ENCODE data around the gene GRN. TPM values are rescaled to one million over a fixed set of nuclear protein-coding genes. Genes with fewer than 3 reads are reported as not detected.

GRN gene
- 341 TPM for total RNA-seq

DNA sequence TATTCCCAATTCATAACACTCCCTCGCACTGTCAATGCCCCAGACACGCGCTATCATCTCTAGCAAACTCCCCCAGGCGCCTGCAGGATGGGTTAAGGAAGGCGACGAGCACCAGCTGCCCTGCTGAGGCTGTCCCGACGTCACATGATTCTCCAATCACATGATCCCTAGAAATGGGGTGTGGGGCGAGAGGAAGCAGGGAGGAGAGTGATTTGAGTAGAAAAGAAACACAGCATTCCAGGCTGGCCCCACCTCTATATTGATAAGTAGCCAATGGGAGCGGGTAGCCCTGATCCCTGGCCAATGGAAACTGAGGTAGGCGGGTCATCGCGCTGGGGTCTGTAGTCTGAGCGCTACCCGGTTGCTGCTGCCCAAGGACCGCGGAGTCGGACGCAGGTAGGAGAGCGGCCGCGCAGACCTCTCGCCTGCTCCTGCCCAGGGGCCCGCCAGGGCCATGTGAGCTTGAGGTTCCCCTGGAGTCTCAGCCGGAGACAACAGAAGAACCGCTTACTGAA lies at the start of gene GRN:
Gene GRN, plus strand, starts transcription at position 364 of the 515 bp plus-strand sequence. CDS start 3,863 bp downstream, outside the sequence.
- peak; percentile 97 for DNase-seq (ENCODE audit: low spot score)

DNA sequence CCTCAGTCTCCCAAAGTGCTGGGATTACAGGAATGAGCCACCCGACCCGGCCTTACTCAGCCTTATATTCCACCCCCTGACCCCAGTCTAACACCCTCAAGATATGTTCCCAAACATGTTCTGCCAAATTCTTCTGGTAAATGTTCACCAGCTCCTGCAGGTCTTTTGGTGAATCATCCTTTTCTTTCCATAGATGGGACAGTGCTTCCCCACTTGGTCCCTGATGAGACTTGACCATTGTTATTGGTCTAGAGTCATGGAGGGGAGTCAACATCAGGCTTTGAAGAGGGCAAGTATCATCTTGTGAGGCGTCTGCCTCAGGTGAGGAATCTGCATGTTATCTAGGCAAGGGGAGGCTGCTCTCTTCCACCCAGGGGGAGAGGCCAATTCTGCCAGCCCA lies 47.1 kb upstream of the GRN start:
- no peak for DNase-seq (ENCODE audit: low spot score)

DNA sequence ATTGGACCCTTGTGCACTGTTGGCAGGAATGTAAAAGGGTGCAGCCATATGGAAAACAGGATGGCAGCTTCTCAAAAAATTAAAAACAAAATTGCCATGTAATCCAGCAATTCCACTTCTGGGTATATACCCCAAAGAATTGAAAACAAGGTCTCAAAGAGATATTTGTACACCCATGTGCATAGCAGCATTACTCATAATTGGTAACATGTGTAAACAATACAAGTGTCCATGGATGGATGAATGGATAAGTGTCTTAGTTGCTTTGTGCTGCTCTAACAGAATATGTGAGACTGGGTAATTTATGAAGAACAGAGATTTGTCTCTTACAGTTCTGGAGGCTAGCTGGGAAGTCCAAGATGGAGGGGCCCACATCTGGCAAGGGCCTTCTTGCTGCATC lies 40.5 kb upstream of the GRN start:
- no peak for DNase-seq (ENCODE audit: low spot score)

DNA sequence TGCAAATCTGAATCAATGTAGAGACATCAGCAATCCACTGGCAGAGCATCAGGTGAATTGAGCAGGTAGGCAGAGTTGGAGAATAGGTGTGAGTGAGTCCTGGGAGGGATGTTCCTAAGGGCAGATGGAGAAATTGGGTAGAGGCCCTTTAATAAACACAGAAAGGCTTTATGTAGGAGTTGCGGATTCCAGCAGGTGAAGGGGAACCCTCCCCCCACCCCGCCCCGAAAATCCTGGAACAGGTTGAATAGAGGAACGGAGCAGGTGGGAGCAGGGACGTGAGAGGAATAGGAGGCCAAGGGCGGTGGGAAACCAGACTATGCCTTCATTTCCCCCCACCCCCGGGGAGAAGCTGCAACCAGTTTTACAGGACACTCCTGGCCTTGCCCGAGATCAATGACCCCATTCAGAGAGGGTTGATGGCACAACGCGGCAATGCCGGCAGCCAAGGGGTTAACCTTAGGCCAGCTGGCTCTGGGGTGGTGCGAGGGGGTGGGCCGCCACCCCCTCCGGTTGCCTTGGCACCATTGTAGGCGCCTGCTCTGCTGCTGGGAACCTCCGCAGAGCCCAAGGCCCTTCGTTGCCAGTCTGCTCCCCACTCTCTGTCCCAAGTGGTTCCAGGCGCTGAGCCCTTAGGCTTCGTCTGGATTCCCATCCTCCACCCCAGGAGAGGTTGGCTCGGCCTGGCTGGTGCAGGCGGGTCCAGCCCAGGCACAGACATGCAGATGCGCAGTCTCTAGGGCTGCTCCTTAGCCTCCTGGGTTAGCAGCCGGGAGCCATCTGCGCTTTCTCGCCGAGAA lies 37.5 kb upstream of the GRN start:
- DNase-seq (ENCODE audit: low spot score), result no peak

DNA sequence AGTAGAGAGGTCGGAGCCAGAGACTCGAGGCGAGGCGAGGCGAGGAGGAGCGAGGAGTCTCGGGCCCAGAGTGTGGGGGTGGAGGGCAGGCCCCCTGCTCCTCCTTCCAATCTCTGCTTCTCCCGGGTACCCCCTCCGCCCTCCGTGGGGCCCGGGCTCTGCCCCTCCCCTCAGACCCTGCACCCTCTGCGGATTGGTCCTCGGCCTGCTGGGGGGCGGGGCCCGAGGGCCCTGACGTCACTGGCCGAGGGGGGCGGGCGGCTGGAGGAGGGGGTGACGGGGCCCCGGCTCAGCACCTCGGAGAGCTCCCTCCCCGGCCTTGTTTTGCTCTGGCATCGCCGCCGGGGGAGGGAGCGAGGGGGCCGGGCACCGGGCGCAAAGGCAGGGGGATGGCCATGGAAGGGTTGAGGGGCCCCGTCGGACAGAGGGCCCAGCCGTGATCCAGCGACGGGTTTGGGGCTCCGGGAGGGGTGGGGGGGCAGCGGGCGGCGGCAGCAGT lies 36.7 kb upstream of the GRN start, which contains the start of gene RUNDC3A:
Gene RUNDC3A, plus strand, starts transcription at position 282 of the 499 bp plus-strand sequence. CDS start 232 bp downstream, outside the sequence.
- DNase-seq (ENCODE audit: low spot score), result peak; percentile 85

DNA sequence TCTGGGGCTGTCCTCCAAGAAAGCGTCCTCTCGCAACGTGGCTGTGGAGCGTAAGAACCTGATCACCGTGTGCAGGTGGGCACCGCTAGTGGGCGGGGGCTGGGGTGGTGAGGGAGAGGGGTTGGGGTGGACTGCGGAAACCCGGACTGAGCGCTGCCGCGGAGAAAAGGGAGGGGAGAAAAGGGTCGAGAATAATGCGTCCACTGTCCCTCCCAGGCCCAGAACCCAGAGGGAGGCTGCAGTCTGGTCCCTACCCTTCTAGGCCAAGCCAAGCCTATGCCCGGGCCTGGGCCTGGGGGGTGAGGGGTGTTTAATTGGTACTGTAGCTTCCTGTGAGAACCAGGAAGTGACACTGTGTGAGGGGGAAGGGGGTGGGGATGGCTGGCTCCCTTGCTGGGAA lies 36.2 kb upstream of the GRN start:
- DNase-seq (ENCODE audit: low spot score), result no peak

DNA sequence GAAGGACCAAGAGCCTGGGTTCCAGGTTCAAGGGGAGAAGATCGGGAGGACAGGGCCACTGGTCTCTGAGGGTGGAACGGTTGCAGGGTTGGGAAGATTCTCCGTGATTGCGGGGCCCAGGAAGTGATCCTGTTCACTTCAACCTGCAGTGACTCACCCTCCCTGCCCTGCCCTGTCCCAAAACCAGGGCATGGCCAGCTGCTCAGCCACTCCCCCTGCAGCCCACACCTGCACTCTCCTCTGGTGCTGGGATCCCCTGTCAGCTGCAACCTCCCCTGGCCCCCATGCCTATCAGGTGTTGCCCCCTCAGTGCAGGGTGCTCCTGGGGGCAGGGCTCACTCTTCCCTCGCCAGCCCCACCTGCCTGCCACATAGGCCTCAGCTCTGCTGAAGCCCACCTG lies 35.6 kb upstream of the GRN start:
- DNase-seq (ENCODE audit: low spot score), result no peak

DNA sequence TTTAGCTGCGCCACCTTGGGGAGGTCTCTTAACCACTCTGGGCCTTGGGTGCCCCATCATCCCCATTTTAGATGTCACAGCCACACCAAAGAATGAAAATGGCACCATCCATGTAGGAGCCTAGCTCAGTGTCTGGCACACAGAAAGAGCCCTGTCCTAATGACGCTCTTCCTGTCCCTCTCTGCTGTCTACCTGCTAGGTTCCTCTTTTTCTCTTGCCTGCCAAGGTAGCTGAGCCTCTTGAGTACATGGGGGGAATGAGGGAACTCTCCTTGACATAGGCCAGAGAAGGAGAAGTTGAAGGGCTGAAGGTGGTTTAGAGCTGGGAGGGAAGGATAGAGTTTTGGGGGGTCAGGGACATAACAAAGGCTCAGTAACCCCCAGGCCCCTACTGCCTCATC lies 34.9 kb upstream of the GRN start:
- DNase-seq (ENCODE audit: low spot score), result no peak

DNA sequence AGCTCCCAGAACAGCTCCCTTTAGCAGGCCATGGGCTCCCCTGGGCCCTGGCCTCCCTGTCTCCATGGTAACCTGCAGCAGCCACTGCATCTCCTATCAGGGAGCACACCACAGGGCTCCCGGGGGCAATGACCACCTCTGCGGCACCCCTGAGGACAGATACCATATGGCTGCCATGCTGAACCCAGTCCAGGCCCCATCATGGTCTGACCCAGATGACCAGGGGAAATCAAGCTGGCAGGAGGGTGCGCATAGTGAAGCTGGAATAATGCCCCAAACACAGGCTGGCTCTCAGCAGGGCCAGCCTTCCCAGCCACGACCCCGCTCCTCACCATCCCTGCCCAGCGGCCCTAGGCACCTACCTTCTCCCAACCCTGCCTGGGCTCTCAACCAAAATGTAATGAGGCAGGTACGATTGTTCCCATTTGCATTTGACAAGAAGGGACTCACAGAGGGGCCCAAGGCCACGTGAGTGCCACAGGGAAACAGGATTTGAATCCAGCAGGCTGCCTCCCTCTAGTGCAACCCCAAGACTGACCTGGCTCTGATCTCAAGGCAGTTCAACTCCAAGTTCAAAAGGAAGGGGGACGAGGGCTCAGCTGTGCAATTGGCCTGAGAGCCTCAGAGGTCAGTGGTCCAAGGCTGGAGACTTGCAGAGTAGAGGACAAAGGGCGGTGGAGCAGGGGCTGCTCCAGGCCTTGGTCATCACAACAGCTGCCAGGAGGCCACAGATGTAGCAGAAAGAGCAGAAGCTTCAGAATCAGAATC lies 34.3 kb upstream of the GRN start:
- no peak for DNase-seq (ENCODE audit: low spot score)

DNA sequence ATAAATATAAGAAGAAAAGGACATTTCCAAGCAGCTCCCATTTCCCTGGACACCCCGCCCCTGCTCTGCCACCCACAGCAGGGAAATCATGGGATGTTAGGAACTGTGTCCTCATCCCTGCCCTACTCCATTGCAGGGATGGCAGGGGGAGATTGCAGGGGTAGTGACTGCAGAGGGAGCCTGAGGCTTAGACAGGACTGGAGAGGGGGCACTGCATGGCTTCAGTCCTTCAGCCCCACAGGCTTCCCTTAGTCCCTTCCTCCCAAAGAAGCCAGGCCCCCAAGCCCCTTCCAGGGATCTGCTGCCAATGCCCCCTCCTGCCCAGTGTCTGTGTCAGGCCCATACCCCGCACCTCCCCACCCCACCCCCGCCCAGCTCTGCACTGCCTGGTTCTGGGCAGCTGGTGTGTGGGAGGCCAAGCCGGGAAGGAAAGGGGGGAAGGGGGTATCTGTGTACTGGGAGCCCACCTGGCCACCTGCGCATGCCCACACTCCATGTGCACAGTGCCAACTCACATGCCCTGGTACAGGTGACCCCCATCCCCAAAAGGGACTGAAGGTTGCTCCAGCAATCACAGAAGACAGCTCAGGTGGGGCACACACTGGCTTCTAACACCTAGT lies 33.4 kb upstream of the GRN start:
- DNase-seq (ENCODE audit: low spot score), result no peak

DNA sequence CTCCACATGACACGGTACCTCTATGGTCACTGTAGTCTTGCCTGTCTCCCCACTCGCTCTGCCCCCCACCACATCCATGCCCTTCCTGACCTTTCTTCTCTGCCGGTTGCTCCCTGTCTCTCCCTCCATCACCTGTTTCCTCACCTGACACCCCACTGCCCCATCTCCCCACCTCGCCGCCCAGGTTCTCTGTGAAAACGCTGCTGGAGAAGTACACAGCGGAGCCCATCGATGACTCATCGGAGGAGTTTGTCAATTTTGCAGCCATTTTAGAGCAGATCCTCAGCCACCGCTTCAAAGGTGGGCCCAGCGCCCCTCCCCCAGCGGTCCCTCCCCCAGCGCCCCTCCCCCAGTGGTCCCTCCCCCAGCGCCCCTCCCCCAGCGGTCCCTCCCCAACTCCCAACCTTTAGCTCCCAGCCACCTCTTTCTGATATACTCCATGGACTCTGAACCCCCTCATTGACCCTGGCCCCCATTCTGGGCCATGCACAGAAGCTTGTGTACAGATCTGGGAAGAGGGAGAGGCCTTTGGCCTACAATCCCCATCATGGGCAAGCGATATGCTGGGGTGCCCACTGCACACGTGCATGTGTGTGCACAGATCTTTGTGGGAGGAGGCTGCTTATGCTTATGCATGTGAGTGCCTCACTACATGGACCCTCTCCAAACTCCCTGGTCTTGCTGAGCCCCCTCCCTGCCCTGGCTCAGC lies 32.6 kb upstream of the GRN start:
- DNase-seq (ENCODE audit: low spot score), result no peak

DNA sequence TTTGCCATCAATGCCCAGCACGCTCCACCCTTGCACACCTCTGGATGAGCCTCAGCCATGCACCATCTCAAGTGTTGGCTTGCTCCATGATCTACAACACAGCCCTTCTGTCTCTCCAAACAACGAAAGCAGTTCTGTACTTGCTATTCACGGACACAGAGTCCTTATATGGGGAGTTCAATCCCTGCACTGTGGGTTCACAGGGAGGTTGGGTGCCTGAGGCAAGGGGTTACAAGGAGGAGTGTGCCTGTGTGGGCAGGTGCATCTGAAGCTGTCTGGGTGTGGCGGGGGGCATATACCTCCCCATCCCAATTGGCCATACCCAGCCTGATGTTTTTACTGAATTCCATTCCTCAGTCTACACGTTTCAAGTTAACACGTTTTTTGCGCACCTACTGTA lies 31.1 kb upstream of the GRN start:
- DNase-seq (ENCODE audit: low spot score), result no peak

DNA sequence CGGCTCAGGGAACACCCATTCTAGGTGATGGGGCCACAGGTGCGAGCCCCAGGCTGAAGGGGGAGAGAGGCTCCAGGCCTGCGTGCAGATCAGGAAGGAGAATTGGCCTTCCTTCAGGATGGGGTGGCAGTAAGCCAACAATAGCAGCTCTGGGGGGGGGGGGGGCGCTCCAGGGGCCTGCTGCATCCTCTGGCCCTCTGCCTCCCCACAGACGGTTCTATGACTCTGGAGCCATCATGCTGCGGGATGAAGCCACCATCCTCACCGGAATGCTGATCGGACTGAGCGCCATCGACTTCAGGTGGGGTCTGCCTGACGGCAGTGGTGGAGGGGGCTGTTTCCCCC lies 30.6 kb upstream of the GRN start:
- no peak for DNase-seq (ENCODE audit: low spot score)

DNA sequence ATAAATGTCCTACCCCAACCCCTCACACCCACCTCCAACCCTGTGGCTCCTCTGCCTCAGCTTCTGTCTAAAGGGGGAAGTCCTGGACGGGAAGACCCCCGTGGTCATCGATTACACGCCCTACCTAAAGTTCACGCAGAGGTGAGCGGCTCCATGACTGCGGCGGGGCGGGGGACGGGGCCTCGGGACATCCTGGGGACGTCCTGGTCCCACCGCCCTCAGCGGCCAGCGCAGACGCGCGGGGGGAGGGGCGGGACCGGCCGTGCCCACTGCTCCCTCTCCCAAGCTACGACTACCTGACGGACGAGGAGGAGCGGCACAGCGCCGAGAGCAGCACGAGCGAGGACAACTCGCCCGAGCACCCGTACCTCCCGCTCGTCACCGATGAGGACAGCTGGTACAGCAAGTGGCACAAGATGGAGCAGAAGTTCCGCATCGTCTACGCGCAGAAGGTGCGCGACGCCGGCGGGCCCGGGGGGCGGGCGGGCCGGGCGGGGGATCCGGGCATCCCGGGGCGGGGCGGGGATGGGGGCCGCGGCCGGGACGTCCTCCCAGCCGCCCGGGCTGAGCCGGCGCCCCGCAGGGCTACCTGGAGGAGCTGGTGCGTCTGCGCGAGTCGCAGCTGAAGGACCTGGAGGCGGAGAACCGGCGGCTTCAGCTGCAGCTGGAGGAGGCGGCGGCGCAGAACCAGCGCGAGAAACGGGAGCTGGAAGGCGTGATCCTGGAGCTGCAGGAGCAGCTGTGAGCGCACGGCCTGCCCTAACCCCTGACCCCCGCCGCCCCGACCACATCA lies 30.0 kb upstream of the GRN start:
- no peak for DNase-seq (ENCODE audit: low spot score)

DNA sequence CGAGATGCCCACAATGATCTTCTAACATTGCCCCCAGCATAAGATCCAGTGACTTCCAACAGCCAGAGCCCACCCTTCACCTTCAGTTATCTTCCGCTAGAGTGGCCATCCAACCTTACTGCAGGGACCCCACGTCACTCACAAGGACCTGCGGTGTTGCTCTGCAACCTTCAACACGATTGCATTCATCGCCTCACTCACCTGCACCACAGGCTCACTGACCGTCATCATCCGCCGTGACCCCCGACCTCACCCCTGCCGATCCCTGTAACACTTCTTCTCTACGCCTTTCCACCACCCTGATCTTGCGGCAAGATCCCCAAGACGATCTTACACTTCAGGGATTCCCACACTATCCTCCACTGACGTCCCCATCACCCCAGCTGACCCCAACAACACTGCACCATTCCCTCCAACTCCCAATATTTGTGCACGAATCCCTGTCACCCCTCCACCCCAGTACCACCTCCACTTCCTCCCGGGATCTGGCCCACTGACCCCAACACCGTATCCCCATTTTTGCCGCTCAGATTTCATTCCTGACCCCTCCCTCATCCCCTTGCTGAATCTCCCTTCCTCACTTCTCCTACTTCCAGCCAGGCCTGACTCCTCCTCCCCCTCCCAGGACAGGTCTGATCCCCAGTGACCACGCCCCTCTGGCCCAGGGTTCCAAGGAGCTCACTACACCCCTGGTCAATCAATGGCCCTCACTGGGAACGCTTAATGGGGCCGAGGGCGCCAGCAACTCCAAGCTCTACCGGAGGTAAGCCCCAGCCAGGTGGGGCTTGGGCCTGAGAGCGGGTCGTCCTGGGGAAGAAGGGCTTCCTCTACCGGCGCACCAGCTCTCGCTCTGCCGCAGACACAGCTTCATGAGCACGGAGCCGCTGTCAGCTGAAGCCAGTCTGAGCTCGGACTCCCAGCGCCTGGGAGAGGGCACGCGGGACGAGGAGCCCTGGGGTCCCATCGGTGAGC lies 29.1 kb upstream of the GRN start:
- DNase-seq (ENCODE audit: low spot score), result no peak

DNA sequence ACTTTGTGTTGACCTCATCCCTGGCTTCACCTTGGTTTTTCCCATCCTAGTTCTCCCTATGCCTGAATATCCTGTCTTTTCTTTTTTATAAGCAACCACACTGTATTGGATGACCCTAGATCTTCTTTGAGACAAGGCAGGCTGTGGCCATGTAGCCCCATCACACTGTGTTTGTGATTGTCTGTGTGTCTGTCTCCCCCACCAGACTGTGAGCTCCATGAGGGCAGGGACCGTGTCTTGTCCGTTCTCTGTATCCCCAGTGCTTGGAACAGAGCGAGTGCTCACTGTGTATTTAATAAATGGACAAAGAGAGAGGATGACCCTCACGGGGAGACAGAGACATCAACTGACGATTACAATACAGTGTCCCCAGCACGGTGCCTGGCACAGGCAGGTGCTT lies 27.6 kb upstream of the GRN start:
- DNase-seq (ENCODE audit: low spot score), result no peak

DNA sequence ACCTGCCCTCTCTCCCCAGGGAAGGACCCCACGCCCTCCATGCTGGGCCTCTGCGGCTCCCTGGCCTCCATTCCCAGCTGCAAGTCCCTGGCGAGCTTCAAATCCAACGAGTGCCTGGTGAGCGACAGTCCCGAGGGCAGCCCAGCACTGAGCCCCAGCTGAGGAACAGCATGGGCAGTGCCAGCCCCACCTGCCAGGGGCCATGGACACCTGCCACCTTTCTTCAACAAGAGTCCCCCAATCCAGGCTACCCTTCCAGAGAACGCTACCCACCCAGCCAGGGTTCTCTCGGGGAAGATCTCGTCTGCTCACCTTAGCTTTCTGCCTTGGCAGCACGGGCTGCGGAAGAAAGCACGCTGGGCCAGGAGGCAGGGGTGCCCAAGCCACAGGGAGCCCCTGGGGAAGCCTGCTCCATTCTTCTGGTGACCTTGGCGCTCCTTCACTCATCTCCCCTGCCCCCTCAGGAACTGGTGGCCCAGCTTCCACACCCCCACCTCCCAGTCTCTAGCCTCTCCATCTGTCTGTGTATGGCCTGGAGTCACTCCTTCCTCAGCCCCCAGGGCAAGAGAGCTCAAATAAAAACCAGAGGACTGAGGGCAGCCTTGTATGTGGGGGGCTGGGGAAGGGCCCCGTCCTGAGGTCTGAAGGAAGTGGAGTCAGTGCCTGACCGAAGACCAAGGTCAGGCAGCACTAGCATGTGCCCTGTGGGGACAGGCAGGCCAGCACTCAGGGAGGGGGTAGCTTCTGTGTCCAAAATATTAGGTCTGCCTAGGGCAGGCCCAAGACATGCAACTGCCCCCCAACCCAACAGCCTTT lies 26.8 kb upstream of the GRN start:
- DNase-seq (ENCODE audit: low spot score), result no peak

DNA sequence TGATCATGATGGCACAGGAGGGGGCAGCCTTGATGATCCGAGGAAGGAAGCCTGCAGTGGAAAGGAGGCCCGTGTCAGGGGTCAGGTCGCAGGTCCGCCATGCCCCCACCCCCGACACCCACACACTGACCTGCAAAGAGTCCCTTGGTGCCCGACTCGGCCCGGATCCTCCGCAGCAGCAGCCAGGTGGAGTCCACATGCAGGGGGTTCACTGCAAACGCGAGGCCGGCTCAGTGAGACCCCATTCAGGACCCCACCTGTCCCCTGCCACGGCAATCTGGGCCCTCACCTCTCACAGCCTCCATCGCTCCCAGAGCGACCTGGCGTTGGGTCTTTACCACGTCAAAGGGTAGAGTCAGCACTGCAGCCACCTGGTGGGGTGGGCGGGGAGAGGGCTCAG lies 25.0 kb upstream of the GRN start:
- DNase-seq (ENCODE audit: low spot score), result no peak
